Tibial nerve (tissue), 4 donors: Measurements from ENCODE around the gene MAP4K4. TPM values are rescaled to one million over a fixed set of nuclear protein-coding genes. Genes with fewer than 3 reads are reported as not detected.

Experiments used
- DNase-seq, 2 donors: peaks; one replicate each; pipeline ENCODE4 v3.0.0-alpha.2; 2019; ENCODE audit warnings: low spot score in 2 of 2
- H3K27ac ChIP-seq, 4 donors: fragments of 200-600 bp; sonication (generic) in 3 of 4; one replicate each; pipeline ENCODE4 v1.5.1; 2017 to 2019; ENCODE audit warnings: mild to moderate bottlenecking in 1 of 4
- H3K27me3 ChIP-seq, 2 donors: fragments of 200-600 bp; sonication (generic) in 1 of 2; one replicate each; pipeline versions ENCODE4 v1.5.1 to v1.6.0; 2017 to 2019
- H3K36me3 ChIP-seq, 3 donors: fragments of 200-600 bp; sonication (generic); one replicate each; pipeline ENCODE4 v1.5.1; 2018 to 2019
- H3K4me1 ChIP-seq, 4 donors: fragments of 200-600 bp; sonication (generic) in 3 of 4; one replicate each; pipeline ENCODE4 v1.5.1; 2017 to 2019
- H3K4me3 ChIP-seq, 4 donors: fragments of 200-600 bp; sonication (generic) in 3 of 4; one replicate each; pipeline ENCODE4 v1.5.1; 2017 to 2019; ENCODE audit warnings: mild to moderate bottlenecking in 1 of 4, moderate library complexity in 1 of 4
- H3K9me3 ChIP-seq, 4 donors: fragments of 200-600 bp; sonication (generic) in 3 of 4; one replicate each; pipeline ENCODE4 v1.5.1; 2017 to 2019
- EP300 ChIP-seq, 2 donors: sonication (generic); formaldehyde crosslinking; IDR thresholded peaks; one replicate each; pipeline ENCODE4 v1.6.1; 2017; ENCODE audit warnings: antibody characterized with exemption in 2 of 2, mild to moderate bottlenecking in 1 of 2
- POLR2A ChIP-seq, 2 donors: fragments of 450-650 bp; IDR thresholded peaks; one replicate each; pipeline ENCODE4 v1.6.1; 2017; ENCODE audit warnings: antibody characterized with exemption in 2 of 2, mild to moderate bottlenecking in 2 of 2, moderate library complexity in 2 of 2
- WGBS, 2 donors: methylation state at CpG; one replicate each; pipeline ENCODE4 v1.1.5; 2018; 5-methylcytosine and 5-hydroxymethylcytosine counted together
- total RNA-seq, 4 donors: library from RNA; depleted of rRNA; stranded (reverse); fragments of >200 nt; gene quantifications; one replicate each; pipeline ENCODE4 v1.1.0, GENCODE V29; 2016
- TF ChIP-seq, protein P1 (sequence below), 5 experiments: fragments of 200-600 bp in 3 of 5; fragments of 450-650 bp in 2 of 5; sonication (generic) in 3 of 5; IDR thresholded peaks; one replicate each; pipeline ENCODE4 v1.5.1; 2016 to 2019; ENCODE audit warnings: antibody characterized with exemption in 5 of 5, mild to moderate bottlenecking in 3 of 5, moderate library complexity in 2 of 5

Gene MAP4K4
- total RNA-seq, 4 donors from 2014 or later: 78.0 to 85.7 (median 84.4) TPM

DNA sequence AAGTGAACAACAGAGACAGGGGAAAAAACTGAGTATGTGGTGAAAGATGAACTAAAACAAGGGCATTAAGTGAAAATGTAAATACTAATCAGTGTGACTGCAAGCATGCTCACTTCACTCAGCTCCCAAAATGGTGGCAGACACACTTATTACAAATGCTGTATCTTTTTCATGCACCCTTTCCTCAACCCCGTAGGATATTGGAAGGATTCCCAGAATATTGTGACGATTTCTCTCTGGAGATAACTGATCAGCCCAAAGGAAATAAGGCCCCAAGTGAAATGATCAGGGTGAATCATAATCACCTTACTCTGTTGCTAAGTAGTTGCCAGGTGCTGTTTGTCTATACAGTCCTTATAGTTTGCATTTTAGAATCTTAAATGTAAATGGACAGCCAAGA is 155.3 kb downstream of the MAP4K4 start:
- DNase-seq: no peak
- Histone ChIP-seq H3K9me3 (no peaks in the 10 kb centered on the region), H3K4me3 (no peak overlapping the region), H3K4me1 (peaks cover 3 to 51% (median 12%) of the 10 kb centered on the region in 4 donors), H3K36me3 (peaks cover 0 to 28% (median 0%) of the 10 kb centered on the region in 3 donors), H3K27me3 (no peaks in the 10 kb centered on the region), H3K27ac (no peak overlapping the region)
- TF ChIP-seq POLR2A (IDR thresholded peaks at IDR 0.05) (no peak), EP300 (IDR thresholded peaks at IDR 0.05) (no peak)
- TF ChIP-seq, protein P1, sequence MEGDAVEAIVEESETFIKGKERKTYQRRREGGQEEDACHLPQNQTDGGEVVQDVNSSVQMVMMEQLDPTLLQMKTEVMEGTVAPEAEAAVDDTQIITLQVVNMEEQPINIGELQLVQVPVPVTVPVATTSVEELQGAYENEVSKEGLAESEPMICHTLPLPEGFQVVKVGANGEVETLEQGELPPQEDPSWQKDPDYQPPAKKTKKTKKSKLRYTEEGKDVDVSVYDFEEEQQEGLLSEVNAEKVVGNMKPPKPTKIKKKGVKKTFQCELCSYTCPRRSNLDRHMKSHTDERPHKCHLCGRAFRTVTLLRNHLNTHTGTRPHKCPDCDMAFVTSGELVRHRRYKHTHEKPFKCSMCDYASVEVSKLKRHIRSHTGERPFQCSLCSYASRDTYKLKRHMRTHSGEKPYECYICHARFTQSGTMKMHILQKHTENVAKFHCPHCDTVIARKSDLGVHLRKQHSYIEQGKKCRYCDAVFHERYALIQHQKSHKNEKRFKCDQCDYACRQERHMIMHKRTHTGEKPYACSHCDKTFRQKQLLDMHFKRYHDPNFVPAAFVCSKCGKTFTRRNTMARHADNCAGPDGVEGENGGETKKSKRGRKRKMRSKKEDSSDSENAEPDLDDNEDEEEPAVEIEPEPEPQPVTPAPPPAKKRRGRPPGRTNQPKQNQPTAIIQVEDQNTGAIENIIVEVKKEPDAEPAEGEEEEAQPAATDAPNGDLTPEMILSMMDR (IDR thresholded peaks at IDR 0.05): no peak
- WGBS, 2 donors: 55 to 57% methylated on average over 2 of the region's 2 CpGs

DNA sequence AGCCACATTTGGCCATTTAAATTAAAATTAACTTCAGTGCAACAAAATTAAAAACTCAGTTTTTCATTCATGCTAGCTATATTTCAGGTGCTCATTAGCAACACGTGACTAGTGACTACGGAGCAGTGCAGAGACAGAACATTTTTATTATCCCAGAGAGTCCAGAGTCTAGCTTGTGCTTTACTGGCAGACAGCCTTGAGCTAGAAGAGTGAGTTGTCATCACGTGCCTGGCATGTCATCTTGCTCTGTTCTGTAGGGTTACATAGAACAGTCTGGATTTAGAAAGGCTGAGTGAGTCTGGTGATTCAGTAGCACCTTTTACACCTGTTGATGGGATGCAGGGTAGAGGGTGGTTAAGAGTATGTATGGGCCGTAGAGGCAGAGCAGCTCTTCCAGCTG is 157.4 kb downstream of the MAP4K4 start:
- peaks cover 0 to 38% (median 0%) of the 10 kb centered on the region in 3 donors for H3K36me3 ChIP-seq
- no peak for DNase-seq
- no peak overlapping the region for H3K4me3 ChIP-seq
- WGBS, 2 donors: 86% methylated on average over 4 of the region's 4 CpGs
- no peak overlapping the region for H3K27ac ChIP-seq
- no peaks in the 10 kb centered on the region for H3K9me3 ChIP-seq
- TF ChIP-seq POLR2A (IDR thresholded peaks at IDR 0.05) (no peak), EP300 (IDR thresholded peaks at IDR 0.05) (no peak)
- TF ChIP-seq, protein P1 (IDR thresholded peaks at IDR 0.05): no peak
- no peaks in the 10 kb centered on the region for H3K27me3 ChIP-seq
- peaks cover 0 to 39% (median 2%) of the 10 kb centered on the region in 4 donors for H3K4me1 ChIP-seq

DNA sequence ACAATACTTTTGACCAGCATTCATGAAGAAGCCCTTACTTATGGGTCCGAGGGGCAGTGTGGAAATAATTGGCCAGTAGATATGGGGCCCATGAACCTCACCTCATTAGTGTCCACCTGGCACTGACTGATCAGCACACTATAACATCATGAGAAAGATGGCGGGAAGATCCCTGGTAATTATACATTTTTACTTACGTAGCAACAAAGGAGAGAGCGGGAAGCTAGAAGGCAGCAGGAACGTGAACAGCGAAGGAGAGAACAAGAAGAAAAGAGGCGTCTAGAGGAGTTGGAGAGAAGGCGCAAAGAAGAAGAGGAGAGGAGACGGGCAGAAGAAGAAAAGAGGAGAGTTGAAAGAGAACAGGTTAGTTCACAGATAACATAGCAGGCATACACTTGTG is 158.3 kb downstream of the MAP4K4 start:
- Histone ChIP-seq H3K27ac (no peak overlapping the region), H3K4me3 (no peak overlapping the region), H3K9me3 (no peaks in the 10 kb centered on the region), H3K36me3 (peaks cover 0 to 47% (median 0%) of the 10 kb centered on the region in 3 donors), H3K4me1 (peaks cover 0 to 30% (median 0%) of the 10 kb centered on the region in 4 donors), H3K27me3 (no peaks in the 10 kb centered on the region)
- WGBS, 2 donors: 92 to 95% methylated on average over 9 of the region's 9 CpGs
- DNase-seq: no peak
- TF ChIP-seq POLR2A (IDR thresholded peaks at IDR 0.05) (no peak), EP300 (IDR thresholded peaks at IDR 0.05) (no peak)
- TF ChIP-seq, protein P1 (IDR thresholded peaks at IDR 0.05): no peak

DNA sequence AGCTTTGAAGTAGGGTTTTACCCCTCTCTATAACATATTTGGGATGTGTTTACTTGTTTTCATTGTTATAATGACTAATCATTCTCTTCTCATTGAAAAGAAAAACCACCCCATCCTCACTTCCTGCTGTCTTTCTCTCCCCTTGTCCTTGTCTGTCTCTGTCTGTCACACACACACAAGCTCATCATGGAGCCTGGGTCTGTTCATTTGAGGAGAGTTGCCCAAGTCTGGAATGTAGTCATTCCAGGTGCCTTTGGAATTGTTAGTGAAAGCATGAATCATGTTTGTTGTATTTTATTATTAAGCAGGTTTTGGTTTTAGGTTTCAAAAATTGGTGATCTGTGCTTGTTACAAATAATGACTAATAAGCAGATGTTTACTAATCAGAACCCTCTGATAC is 160.7 kb downstream of the MAP4K4 start:
- Histone ChIP-seq H3K27me3 (no peaks in the 10 kb centered on the region), H3K27ac (no peak overlapping the region), H3K36me3 (peaks cover 0 to 55% (median 3%) of the 10 kb centered on the region in 3 donors), H3K4me1 (peaks cover 0 to 24% (median 0%) of the 10 kb centered on the region in 4 donors), H3K4me3 (no peak overlapping the region), H3K9me3 (no peaks in the 10 kb centered on the region)
- no peak for DNase-seq
- TF ChIP-seq POLR2A (IDR thresholded peaks at IDR 0.05) (no peak), EP300 (IDR thresholded peaks at IDR 0.05) (no peak)
- TF ChIP-seq, protein P1 (IDR thresholded peaks at IDR 0.05): no peak

DNA sequence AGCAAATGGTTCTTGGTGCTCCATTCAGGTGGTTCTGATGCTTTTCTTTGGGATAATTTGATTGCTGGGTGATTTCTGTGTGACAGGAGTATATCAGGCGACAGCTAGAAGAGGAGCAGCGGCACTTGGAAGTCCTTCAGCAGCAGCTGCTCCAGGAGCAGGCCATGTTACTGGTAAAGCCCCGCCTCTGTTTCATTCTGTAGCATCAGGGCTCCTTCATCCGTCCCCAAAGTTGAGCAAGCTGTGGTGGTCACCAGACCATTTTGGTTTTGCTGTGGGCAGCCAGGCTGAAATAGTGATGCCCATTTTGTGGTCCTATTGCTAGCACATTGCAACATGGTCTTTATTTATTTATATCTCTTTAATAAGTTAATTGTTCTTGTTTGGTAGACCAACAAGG is 161.4 kb downstream of the MAP4K4 start:
- Histone ChIP-seq H3K27ac (no peak overlapping the region), H3K4me3 (no peak overlapping the region), H3K36me3 (peaks cover 0 to 57% (median 9%) of the 10 kb centered on the region in 3 donors), H3K4me1 (peaks cover 0 to 24% (median 0%) of the 10 kb centered on the region in 4 donors), H3K9me3 (no peaks in the 10 kb centered on the region), H3K27me3 (no peaks in the 10 kb centered on the region)
- TF ChIP-seq EP300 (IDR thresholded peaks at IDR 0.05): no peak
- TF ChIP-seq, protein P1 (IDR thresholded peaks at IDR 0.05): no peak
- no peak for TF ChIP-seq POLR2A (IDR thresholded peaks at IDR 0.05)
- DNase-seq: no peak
- WGBS, 2 donors: 82 to 84% methylated on average over 4 of the region's 4 CpGs
